OCI-LY7 (cell line): ENCODE data around the gene AADAC. TPM values are rescaled to one million over a fixed set of nuclear protein-coding genes. Genes with fewer than 3 reads are reported as not detected.
A peak's percentile ranks its signal among the peaks of the same experiment; 100 is the strongest.
"Not testable (repeated sequence)": the region's sequence is repeated elsewhere in the genome, so short reads cannot be mapped to it uniquely, and the experiment has no call there.

Source experiments
- Bru-seq: library from RNA; stranded (reverse); fragments of 400-500 nt; gene quantifications from one replicate; lab custom pipeline; 2021; lab: Mats Ljungman, UMichigan
- BruChase-seq, 2 experiments: library from RNA; stranded (reverse); fragments of 400-500 nt; gene quantifications; one replicate each; lab custom pipeline; 2021; lab: Mats Ljungman, UMichigan
- BruUV-seq: library from RNA; stranded (reverse); fragments of 400-500 nt; replicated peaks from 2 replicates; lab custom pipeline; 2021; lab: Mats Ljungman, UMichigan
- CTCF ChIA-PET: fragments of 300-600 bp; sonication (Branson Sonifier 250); formaldehyde crosslinking; loops from one replicate; lab custom pipeline; 2022; ENCODE audit warnings: antibody characterized with exemption; ENCODE audit not compliant: unreplicated experiment; lab: Charles Lee
- POLR2A ChIA-PET: fragments of 300-600 bp; sonication (Branson Sonifier 250); formaldehyde crosslinking; loops from one replicate; lab custom pipeline; 2022; ENCODE audit warnings: antibody characterized with exemption; lab: Charles Lee
- DNase-seq: peaks from one replicate; pipeline ENCODE4 v3.0.0-alpha.2; 2015; ENCODE audit warnings: low spot score
- H2AFZ ChIP-seq: fragments of 200-600 bp; sonication (generic), shearing (Covaris generic); 2 replicates; pipeline ENCODE4 v1.6.1; 2014; ENCODE audit warnings: mild to moderate bottlenecking, antibody characterized with exemption, low read length, moderate library complexity
- H3K27ac ChIP-seq: fragments of 200-600 bp; sonication (generic); 2 replicates; pipeline ENCODE4 v1.5.1; 2014; ENCODE audit warnings: mixed run types, low read depth, mild to moderate bottlenecking, moderate library complexity, low read length, inconsistent platforms; ENCODE audit not compliant: poor library complexity, severe bottlenecking
- H3K36me3 ChIP-seq: fragments of 200-600 bp; sonication (generic); 2 replicates; pipeline ENCODE4 v1.6.1; 2014; ENCODE audit warnings: mild to moderate bottlenecking, antibody characterized with exemption, low read length, moderate library complexity, mixed read lengths; ENCODE audit not compliant: insufficient read depth
- H3K4me1 ChIP-seq: fragments of 200-600 bp; sonication (generic); 2 replicates; pipeline ENCODE4 v1.5.1; 2014; ENCODE audit warnings: mild to moderate bottlenecking, low read length; ENCODE audit not compliant: insufficient read depth, poor library complexity, severe bottlenecking
- H3K4me2 ChIP-seq: fragments of 200-600 bp; sonication (generic); 2 replicates; pipeline ENCODE4 v1.6.1; 2014; ENCODE audit warnings: mild to moderate bottlenecking, low read length
- H3K4me3 ChIP-seq: fragments of 200-600 bp; sonication (generic); 2 replicates; pipeline ENCODE4 v1.5.1; 2014; ENCODE audit warnings: mild to moderate bottlenecking, low read depth, low read length; ENCODE audit not compliant: poor library complexity, severe bottlenecking
- H3K79me2 ChIP-seq: fragments of 200-600 bp; sonication (generic); 2 replicates; pipeline ENCODE4 v1.6.1; 2016; ENCODE audit warnings: low read depth, mild to moderate bottlenecking, low read length, moderate library complexity, mixed read lengths; ENCODE audit not compliant: insufficient read depth
- H3K9me2 ChIP-seq: fragments of 200-600 bp; sonication (generic); 2 replicates; pipeline ENCODE4 v1.6.1; 2016; ENCODE audit warnings: mild to moderate bottlenecking, low read length, mixed read lengths; ENCODE audit not compliant: insufficient read depth
- H3K9me3 ChIP-seq: fragments of 200-600 bp; sonication (generic); 2 replicates; pipeline ENCODE4 v1.6.1; 2014; ENCODE audit warnings: mild to moderate bottlenecking, mixed run types, low read length, mixed read lengths
- H4K20me1 ChIP-seq: fragments of 200-600 bp; sonication (generic); 2 replicates; pipeline ENCODE4 v1.6.1; 2014; ENCODE audit warnings: mild to moderate bottlenecking, antibody characterized with exemption, low read length, moderate library complexity, mixed read lengths; ENCODE audit not compliant: insufficient read depth
- EZH2phosphoT487 ChIP-seq: fragments of 200-600 bp; sonication (generic); IDR thresholded peaks from 2 replicates; pipeline ENCODE4 v1.6.1; 2018; ENCODE audit warnings: low read depth, borderline replicate concordance, mild to moderate bottlenecking, mixed run types, antibody characterized with exemption, low read length, moderate library complexity, mixed read lengths
- intact Hi-C: fragments of 100-400 bp; cut with micrococcal nuclease; formaldehyde crosslinking; loops from one replicate; pipeline ENCODE4 v1.10.0; 2022; ENCODE audit not compliant: unreplicated experiment
- long read RNA-seq: library from polyadenylated mRNA; stranded (forward); transcript quantifications from one replicate; pipeline ENCODE4 v2.0.0, GENCODE V29; 2022
- total RNA-seq, 2 experiments: library from RNA; depleted of rRNA in 1 of 2; stranded (reverse); fragments of >200 nt in 1 of 2; shearing (Covaris generic) in 1 of 2; gene quantifications; 2 replicates each; pipeline ENCODE4 v1.2.3, GENCODE V29; 2014 to 2022
- TF ChIP-seq, protein P1 (sequence below): fragments of 200-600 bp; sonication (generic); conservative IDR thresholded peaks from 2 replicates; pipeline ENCODE4 v1.5.1; 2014; ENCODE audit warnings: mild to moderate bottlenecking, antibody characterized with exemption, low read length, moderate library complexity, mixed read lengths

The AADAC gene
- total RNA-seq (2014; rRNA removed; shearing (Covaris generic)) (not detected in 2 replicates), total RNA-seq (2022) (not detected in 2 replicates), Bru-seq, nascent RNA (not detected), BruChase-seq, experiment 1, labeled RNA remaining after a 6-hour chase (not detected), BruChase-seq, experiment 2, labeled RNA remaining after a 2-hour chase (percentile 11 among the genes with signal in this experiment)
- long read RNA-seq = 0 reads

GRCh38 chr3:151813799-151814198 is at the start of gene AADAC:
AADAC (plus strand) TSS chr3:151814116; CDS start chr3:151814163, 47 bp downstream.
- no TSS peak for BruUV-seq
- Histone ChIP-seq H3K27ac (no peak within 1 kb of the TSS), H3K9me3 (no peaks in the 10 kb centered on the region), H3K9me2 (no peaks in the 10 kb centered on the region), H3K4me3 (no peak within 1 kb of the TSS), H3K4me2 (no peak within 1 kb of the TSS), H2AFZ (no peak within 1 kb of the TSS), H3K79me2 (no peaks in the 10 kb centered on the region), H4K20me1 (no peaks in the 10 kb centered on the region), H3K36me3 (no peaks in the 10 kb centered on the region), H3K4me1 (no peaks in the 10 kb centered on the region)
- intact Hi-C loops = no loop called here
- TF ChIP-seq EZH2phosphoT487 = no peak
- TF ChIP-seq, protein P1, sequence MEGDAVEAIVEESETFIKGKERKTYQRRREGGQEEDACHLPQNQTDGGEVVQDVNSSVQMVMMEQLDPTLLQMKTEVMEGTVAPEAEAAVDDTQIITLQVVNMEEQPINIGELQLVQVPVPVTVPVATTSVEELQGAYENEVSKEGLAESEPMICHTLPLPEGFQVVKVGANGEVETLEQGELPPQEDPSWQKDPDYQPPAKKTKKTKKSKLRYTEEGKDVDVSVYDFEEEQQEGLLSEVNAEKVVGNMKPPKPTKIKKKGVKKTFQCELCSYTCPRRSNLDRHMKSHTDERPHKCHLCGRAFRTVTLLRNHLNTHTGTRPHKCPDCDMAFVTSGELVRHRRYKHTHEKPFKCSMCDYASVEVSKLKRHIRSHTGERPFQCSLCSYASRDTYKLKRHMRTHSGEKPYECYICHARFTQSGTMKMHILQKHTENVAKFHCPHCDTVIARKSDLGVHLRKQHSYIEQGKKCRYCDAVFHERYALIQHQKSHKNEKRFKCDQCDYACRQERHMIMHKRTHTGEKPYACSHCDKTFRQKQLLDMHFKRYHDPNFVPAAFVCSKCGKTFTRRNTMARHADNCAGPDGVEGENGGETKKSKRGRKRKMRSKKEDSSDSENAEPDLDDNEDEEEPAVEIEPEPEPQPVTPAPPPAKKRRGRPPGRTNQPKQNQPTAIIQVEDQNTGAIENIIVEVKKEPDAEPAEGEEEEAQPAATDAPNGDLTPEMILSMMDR = no peak
- CTCF ChIA-PET = no interaction called here
- DNase-seq = no peak
- POLR2A ChIA-PET = interaction anchor here (0.5 kb wide), 1 partner anchor 10 kb away, joined by 3 read pairs; no protein-coding TSS in a partner anchor

DNA sequence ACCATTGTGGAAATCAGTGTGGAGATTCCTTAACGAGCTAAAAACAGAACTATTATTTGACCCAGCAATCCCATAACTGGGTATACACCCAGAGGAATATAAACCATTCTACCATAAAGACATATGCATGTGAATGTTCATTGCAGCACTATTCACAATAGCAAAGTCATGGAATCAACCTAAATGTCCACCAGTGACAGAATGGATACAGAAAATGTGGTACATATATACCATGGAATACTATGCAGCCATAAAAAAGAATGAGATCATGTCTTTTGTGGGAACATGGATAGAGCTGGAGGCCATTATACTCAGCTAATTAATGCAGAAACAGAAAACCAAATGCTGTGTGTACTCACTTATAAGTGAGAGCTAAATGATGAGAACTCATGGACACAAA is 49.2 kb upstream of the AADAC start:
- H3K4me3 ChIP-seq, intact Hi-C loops, POLR2A ChIA-PET, H3K27ac ChIP-seq, H2AFZ ChIP-seq, H3K4me1 ChIP-seq, CTCF ChIA-PET, H3K36me3 ChIP-seq, H3K4me2 ChIP-seq, BruUV-seq, H4K20me1 ChIP-seq, H3K9me3 ChIP-seq, H3K79me2 ChIP-seq, DNase-seq, H3K9me2 ChIP-seq: not testable (repeated sequence)

- H3K9me2 ChIP-seq = no peaks in the 10 kb centered on the region
- H3K4me2 ChIP-seq = no peak overlapping the region
- no peaks in the 10 kb centered on the region for H3K36me3 ChIP-seq
- TF ChIP-seq, protein P1 = no peak
- TF ChIP-seq EZH2phosphoT487 = no peak
- H3K9me3 ChIP-seq = no peaks in the 10 kb centered on the region
- no peak overlapping the region for H2AFZ ChIP-seq
- no peaks in the 10 kb centered on the region for H3K4me1 ChIP-seq
- no peaks in the 10 kb centered on the region for H4K20me1 ChIP-seq
- intact Hi-C loops = no loop called here
- CTCF ChIA-PET = no interaction called here
- H3K79me2 ChIP-seq = no peaks in the 10 kb centered on the region
- no peak for DNase-seq
- H3K27ac ChIP-seq = no peak overlapping the region
- H3K4me3 ChIP-seq = no peak overlapping the region
- BruUV-seq = no TSS peak
- POLR2A ChIA-PET = interaction anchor here (0.7 kb wide), 1 partner anchor 66 kb away, joined by 4 read pairs; no protein-coding TSS in a partner anchor
Observed at GRCh38 chr3:151765685-151766084, 48.2 kb upstream of the AADAC start.
